HG03575 (cell line): ENCODE data around the gene P2RX5.
"Not testable (repeated sequence)": the region's sequence is repeated elsewhere in the genome, so short reads cannot be mapped to it uniquely, and the experiment has no call there.

Source experiments
- ATAC-seq: cut with Tn5 transposase; IDR thresholded peaks from one replicate; pipeline ENCODE4 v1.9.1; 2021; ENCODE audit not compliant: unreplicated experiment, insufficient number of reproducible peaks, low FRiP score; ENCODE audit errors: extremely low read depth

The P2RX5 gene

GRCh38 chr17:3718201-3718600 is 22.2 kb upstream of the P2RX5 start:
- ATAC-seq = no peak

GRCh38 chr17:3715296-3715695 is 19.3 kb upstream of the P2RX5 start:
- no peak for ATAC-seq

DNA sequence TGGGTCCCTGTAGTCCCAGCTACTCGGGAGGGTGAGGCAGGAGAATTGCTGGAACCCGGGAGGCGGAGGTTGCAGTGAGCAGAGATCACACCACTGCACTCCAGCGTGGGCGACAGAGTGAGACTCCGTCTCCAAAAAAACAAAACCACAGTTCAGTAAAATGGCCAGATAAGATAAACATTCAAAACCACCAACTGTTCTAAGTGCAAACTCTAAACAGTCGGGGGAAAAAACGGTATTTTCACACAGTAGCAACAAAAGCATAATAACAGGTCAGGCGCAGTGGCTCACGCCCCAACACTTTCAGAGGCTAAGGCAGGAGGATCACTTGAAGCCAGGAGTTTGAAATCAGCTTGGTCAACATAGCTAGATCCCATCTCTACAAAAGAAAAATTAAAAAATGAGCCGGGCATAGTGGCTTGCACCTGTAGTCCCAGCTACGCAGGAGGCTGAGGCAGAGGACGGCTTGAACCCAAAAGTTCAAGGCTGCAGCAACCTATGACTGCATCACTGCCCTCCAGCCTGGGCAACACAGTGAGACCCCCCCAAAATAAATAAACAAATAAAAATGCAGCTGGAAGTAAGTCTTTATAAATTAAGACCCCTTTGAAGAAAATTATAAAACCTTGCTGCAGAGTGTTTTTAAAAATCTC is 17.0 kb upstream of the P2RX5 start:
- no peak for ATAC-seq

- peak; percentile 76 for ATAC-seq
Measured at GRCh38 chr17:3710951-3711383, 15.0 kb upstream of the P2RX5 start.

DNA sequence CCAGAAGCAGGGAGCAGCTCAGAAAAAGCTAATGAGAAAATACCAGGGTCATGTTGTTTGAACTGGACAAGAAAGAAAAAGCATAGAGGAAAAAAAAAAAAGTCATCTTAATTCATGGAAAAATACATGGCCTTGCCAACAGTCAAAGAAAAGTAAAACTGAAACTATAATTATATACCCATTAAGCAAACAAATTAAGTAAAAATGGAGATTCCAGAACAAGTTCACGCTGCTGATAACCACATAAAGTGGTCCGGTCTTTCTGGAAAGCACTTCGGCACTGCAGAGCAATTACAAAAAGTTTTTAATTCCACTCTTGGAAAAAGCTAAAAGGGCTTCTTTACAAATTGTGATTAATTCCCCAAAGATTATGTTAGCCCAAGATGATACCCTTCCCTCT is 12.4 kb upstream of the P2RX5 start:
- no peak for ATAC-seq

- ATAC-seq = not testable (repeated sequence)
Measured at GRCh38 chr17:3705718-3705984, 9.7 kb upstream of the P2RX5 start.

GRCh38 chr17:3704931-3705717 is 9.2 kb upstream of the P2RX5 start:
- ATAC-seq = no peak

DNA sequence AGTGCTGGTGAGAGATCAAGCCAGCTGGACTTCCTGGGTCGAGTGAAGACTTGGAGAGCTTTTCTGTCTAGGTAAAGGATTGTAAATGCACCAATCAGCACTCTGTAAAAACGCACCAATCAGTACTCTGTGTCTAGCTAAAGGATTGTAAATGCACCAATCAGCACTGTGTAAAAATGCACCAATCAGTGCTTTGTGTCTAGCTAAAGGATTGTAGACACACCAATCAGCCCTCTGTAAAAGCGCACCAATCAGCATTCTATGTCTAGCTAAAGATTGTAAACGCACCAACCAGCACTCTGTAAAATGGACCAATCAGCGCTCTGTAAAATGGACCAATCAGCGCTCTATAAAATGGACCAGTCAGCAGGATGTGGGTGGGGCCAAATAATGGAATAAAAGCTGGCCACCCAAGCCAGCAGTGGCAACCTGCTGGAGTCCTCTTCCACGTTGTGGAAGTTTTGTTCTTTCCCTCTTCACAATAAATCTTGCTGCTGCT is 6.1 kb upstream of the P2RX5 start:
- not testable (repeated sequence) for ATAC-seq

DNA sequence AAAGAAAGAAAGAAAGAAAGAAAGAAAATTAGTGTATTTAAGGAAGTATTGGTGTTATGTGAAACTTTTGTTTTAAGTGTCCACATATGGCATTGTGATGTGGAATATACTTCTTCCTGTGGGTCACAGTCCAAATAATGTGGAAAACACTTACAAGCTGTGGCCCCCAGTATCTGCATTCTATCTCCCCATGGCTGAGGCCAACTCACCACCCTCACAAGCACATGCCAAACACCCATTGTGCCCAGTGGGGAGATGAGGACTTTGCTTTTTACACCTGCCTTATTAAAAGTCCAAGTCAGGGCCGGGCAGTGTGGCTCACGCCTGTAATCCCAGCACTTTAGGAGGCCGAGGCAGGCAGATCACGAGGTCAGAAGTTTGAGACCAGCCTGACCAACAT is 4.0 kb upstream of the P2RX5 start:
- no peak for ATAC-seq

- no peak for ATAC-seq
Measured at GRCh38 chr17:3698139-3698538, 2.2 kb upstream of the P2RX5 start.

DNA sequence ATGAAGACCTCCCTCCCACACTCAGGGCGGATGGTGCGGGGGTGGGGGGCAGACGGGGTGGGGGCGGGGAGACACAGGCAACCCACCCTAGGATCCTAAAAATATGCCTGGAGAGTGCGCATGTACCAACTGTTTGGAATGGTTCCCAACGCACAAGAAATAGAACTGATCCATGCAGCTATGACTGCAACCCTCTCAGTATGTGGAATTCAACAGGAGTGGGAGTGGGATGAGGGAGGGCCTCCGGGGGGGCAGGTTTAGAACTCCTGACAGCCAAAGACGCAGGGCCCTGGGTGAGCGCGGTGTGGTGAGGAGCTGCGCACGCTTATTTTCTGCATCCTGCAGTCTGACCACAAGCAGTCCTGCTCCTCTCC is 1.1 kb upstream of the P2RX5 start:
- no peak for ATAC-seq

- ATAC-seq = no peak
Measured at GRCh38 chr17:3695129-3695722, 729 bp downstream of the P2RX5 start.

DNA sequence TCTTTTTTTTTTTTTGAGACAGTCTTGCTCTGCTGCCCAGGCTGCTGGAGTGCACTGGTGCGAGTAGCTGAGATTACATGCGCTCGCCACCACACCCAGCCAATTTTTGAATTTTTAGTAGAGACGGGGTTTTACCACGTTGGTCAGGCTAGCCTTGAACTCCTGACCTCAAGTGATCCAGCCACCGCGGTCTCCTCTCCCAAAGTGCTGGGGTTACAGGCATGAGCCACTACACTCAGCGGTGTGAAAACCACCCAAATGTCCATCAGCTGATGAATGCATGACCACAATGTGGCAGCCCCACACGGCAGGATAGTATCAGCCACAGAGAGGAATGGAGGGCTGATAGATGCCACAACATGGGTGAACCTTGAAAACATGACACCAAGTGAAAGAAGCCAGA is 2.1 kb downstream of the P2RX5 start:
- no peak for ATAC-seq

GRCh38 chr17:3693141-3693540 is 2.8 kb downstream of the P2RX5 start:
- ATAC-seq = no peak

DNA sequence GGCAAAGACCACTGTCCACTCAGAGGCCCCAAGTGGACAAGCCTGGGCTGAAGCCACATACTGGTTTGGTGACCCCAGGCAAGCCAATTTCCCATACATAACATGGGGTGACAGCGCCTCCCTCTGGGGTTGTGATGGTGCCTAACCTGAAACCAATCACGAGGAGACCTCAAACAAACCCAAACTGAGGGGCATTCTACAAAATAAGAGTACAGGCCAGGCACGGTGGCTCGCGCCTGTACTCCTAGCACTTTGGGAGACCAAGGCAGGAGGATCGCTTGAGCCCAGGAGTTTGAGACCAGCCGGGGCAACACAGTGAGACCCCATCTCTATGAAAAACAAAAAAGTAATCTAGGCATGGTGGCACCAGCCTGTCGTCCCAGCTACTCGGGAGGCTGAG is 3.6 kb downstream of the P2RX5 start:
- ATAC-seq = no peak

- no peak for ATAC-seq
Measured at GRCh38 chr17:3691617-3692067, 4.3 kb downstream of the P2RX5 start.

- no peak for ATAC-seq
Measured at GRCh38 chr17:3690094-3690715, 5.8 kb downstream of the P2RX5 start.

GRCh38 chr17:3689262-3690093 is 6.5 kb downstream of the P2RX5 start:
- ATAC-seq = no peak

DNA sequence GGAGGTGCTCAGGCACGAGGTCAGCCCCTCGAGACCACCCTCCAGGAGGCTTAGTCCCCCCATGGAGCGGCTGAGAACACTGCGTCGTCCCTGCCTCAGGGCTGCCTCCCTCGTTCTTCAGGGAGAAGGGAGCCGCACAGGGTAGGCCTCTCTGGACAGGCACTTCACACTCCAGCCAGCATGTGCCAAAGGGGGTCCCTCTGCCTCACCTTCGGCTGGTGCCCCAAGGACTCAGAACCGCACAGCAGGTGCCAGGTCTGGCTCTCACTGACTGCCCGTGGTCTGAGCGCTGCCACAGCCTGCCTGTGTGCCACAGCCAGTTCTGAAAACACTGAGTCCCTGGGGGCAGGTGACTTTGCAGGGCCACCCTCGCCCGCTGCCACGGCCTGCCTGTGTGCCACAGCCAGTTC is 7.1 kb downstream of the P2RX5 start:
- no peak for ATAC-seq
